HuH-7.5 (cell line): ENCODE measurements around the gene PABPC1L2A.
"Not testable (repeated sequence)": the region's sequence is repeated elsewhere in the genome, so short reads cannot be mapped to it uniquely, and the experiment has no call there.

Source experiments
- DNase-seq: peaks from one replicate; pipeline ENCODE4 v3.0.0; 2011; ENCODE audit warnings: low spot score

The PABPC1L2A gene

DNA sequence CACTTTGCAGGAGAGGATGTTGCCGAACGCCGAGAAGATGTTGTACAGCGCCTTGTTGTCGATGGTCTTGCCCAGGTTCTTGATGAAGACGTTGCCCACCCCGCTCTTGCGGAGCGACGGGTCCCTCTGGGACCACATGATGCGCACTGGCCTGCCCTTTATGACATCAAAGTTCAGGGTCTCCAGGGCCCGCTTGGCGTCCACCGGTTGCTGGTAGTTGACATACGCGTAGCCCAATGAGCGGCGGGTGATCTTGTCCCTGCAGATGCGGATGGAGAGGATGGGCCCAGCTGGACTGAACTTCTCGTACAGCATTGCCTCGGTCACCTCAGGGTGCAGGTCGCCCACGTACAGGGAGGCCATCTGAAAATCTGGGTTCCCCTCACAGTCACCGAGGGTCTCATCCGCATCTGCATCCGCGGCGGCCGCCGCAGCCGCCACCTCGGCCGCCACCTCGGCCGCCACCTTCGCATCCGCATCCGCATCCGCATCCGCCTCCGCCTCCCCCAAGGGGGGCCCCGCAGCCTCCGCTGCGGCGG is at the start of gene PABPC1L2A:
Gene PABPC1L2A (minus strand): TSS at position 489 of the 539 bp plus-strand sequence. CDS start 126 bp downstream, at position 363.
- not testable (repeated sequence) for DNase-seq

DNA sequence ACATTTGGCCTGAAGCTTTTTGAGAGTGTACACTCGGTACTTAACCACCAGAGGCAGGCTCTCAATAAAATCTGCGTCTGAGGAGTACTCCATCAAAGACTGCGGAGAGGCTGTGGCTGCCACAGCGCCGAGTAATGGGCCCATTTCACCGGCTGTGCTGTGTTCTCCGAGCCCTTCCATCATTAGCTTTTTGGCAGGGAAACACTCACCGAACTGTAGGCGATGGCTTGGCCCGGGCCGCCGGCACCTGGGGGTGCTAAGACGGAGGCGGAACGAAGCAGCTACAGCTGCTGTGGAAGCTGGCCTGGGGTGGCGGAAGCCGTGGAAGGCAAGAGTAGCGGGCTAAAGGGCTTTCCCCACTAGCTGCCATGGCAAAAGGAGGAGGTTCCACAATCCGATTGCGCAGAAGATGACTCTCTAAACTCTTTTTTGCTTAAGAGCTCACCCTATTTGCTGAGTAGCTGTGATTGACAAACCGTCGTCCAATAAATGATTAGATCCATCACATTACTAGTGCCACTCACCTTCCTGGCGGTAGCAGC is 48.5 kb upstream of the PABPC1L2A start:
- DNase-seq = no peak

DNA sequence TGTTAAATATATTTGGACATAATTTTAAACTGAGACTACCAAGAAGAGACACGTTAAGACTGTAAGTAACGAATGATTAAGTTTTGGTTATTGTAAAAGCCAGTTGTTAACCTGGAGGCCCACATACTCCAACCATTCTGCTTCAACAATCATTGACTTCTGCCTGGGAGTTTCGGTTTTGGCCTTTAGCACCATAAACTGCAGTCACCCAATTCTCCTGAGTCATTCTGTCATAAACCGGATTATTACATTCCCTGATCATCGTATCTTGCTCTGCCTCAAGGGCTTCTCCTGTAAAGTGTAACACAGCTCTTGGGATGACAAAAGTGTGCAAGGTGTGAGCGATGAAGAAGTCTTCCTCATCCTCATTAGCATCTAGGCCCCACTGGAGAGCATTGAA is 46.9 kb upstream of the PABPC1L2A start:
- no peak for DNase-seq

DNA sequence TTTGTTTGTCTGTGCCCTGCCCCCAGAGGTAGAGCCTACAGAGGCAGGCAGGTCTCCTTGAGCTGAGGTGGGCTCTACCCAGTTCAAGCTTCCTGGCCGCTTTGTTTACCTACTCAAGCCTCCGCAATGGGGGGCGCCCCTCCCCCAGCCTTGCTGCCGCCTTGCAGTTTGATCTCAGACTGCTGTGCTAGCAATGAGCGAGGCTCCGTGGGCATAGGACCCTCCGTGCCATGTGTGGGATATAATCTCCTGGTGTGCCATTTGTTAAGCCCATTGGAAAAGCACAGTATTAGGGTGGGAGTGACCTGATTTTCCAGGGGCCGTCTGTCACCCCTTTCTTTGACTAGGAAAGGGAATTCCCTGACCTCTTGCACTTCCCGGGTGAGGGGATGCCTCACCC is 20.2 kb upstream of the PABPC1L2A start:
- DNase-seq = not testable (repeated sequence)

DNA sequence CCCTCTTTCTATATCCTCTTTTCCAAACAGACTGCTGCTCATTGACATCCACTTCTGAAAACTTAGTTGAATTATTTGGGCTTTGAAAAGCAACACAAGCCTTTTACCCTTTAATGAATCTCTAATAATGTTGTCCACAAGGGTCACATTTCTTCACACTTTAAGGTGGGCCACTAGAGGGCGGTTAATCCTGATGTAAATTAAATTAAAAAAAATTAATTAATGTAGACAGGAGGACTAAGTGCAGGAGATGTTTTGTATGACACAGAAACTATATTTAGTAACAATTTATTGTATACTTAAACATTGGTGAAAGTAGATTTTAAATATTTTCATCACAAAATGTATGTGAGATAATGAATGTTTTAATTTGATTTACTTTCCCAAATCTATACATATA is 7.5 kb upstream of the PABPC1L2A start:
- not testable (repeated sequence) for DNase-seq

DNA sequence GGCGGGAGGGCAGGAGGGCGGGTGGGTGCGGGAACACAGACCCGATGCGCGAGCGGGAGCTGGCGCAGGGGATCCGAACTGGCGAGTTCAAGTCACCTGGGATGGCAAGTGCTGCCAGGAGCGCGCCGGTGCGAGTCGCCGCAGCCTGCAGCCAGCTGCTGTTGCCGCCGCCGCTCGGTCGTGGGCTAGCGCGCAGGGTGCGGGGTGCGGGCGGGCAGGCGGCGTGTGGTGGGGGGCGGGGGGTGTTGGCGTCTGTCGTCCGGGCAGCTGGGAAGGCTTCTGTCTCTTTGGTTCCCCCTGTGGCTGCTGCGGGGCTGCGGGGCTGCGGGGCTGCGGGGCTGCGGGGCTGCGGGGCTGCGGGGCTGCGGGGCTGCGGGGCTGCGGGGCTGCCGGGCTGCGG is 572 bp upstream of the PABPC1L2A start:
- not testable (repeated sequence) for DNase-seq

DNA sequence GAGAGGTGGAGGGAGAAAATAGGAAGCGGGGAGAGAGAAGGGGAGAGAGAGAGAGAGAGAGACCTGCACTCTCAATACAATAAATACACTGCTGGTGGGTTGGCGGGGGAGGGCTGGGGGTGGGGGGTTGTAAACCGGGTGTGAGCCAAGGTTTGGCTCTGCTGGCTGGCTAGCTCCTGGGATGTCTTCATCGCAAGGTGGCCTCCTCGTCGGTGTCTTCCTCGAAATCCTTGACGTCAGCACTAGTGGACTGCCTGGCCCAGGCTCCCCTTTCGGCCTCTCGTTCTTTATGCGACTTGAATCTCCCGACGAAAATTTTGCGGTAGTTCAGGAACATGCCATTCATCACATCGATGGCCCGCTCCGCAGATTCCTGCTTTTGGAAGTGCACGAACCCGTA is 715 bp downstream of the PABPC1L2A start:
- not testable (repeated sequence) for DNase-seq

DNA sequence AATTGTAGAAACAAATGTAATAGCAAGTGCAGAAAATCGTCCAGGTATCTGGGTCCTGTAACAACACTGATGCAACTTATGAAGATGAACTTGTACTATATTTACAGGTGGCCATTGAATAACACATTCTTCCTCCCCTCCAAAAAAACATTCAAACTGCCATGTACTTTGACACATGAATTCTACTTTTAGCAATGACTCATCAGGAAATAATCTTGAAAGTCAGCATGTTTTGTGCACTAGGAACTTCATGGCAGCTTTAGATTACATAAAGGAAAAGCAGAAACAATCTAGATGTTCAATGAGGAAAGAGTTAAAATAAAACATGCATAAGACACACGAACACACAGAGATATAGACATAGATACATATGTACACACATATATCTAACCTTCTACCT is 2.5 kb downstream of the PABPC1L2A start:
- DNase-seq = no peak

DNA sequence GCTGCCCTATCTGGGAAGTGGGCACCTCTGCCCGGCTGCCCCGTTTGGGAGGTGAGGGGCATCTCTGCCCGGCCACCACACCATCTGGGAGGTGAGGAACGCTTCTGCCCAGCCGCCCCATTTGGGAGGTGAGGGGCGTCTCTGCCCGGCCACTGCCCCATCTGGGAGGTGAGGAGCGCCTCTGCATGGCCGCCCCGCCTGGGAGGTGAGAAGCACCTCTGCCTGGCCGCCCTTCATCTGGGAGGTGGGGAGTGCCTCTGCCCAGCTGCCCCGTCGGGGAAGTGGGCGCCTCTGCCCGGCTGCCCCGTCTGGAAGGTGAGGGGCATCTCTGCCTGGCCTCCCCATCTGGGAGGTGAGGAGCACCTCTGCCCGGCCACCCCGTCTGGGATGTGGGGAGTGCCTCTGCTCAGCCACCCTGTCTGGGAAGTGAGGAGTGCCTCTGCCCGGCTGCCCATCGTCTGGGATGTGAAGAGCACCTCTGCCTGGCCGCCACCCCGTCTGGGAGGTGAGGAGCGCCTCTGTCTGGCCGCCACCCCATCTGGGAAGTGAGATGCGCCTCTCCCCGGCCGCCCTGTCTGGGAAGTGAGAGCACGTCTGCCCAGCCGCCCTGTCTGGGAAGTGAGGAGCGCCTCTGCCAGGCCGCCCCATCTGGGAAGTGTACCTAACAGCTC is 9.8 kb downstream of the PABPC1L2A start:
- no peak for DNase-seq

DNA sequence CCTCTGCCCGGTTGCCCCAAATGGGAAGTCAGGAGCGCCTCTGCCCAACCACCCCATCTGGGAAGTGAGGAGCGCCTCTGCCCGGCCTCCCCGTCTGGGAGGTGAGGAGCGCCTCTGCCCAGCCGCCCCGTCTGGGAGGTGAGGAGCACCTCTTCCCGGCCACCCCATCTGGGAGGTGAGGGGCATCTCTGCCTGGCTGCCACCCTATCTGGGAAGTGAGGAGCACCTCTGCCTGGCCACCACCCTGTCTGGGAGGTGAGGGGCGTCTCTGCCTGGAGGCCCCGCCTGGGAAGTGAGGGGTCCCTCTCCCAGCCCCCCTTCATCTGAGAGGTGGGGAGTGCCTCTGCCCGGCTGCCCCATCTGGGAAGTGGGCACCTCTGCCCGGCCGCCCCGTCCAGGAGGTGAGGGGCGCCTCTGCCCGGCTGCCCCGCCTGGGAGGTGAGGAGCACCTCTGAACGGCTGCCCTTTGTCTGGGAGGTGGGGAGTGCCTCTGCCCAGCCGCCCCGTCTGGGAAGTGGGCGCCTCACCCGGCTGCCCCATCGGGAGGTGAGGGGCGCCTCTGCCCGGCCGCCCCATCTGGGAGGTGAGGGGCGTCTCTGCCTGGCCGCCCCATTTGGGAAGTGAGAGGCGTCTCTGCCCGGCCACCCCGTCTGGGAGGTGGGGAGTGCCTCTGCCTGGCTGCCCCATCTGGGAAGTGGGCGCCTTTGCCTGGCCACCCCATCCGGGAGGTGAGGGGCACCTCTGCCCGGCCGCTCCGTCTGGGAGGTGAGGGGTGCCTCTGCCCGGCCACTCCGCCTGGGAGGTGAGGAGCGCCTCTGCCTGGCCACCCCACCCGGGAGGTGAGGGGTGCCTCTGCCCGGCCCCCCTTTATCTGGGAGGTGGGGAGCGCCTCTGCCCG is 10.6 kb downstream of the PABPC1L2A start:
- DNase-seq = no peak

DNA sequence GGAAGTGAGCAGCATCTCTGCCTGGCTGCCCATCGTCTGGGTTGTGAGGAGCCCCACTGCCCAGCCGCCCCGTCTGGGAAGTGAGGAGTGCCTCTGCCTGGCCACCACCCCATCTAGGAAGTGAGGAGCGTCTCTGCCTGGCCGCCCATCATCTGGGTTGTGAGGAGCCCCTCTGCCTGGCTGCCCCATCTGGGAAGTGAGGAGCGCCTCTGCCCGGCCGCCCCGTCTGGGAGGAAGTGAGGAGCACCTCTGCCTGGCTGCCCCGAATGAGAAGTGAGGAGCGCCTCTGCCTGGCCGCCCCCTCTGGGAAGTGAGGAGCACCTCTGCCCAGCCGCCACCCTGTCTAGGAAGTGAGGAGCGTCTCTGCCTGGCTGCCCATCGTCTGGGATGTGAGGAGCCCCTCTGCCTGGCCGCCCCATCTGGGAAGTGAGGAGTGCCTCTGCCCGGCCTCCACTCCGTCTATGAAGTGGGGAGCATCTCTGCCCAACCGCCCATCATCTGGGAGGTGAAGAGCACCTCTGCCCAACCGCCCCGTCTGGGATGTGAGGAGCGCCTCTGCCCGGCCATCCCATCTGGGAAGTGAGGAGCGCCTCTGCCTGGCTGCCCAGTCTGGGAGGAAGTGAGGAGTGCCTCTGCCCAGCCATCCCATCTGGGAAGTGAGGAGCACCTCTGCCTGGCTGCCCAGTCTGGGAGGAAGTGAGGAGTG is 11.4 kb downstream of the PABPC1L2A start:
- not testable (repeated sequence) for DNase-seq

DNA sequence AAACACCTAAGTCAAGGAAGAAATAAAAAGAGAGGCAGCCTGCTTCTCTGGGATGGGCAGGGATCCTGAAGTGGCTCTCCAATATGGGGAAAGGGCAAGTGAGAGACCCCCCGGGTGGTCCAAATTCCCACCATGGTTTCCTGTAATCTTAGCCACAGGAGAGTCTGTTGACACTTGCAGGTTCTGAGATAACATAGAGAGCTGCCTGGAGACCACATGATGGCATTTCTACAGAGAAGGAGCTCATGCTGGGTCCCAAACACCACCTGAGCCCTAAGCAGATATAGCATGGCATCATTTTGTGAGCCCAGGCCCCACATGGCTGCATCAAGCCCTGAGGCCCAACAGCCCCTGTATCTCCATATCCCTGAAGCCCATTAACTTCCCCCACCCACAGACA is 50.4 kb downstream of the PABPC1L2A start:
- no peak for DNase-seq
